ENCODE measurements around the gene NUDT16L1. TPM values are rescaled to one million over a fixed set of nuclear protein-coding genes. Genes with fewer than 3 reads are reported as not detected.
A peak's percentile ranks its signal among the peaks of the same experiment; 100 is the strongest.

The NUDT16L1 gene
- total and polyA plus RNA-seq, 2 of the 8 experiments (the other 6 are each of a cell fraction or from before 2014, with no cell fraction given): 34.8 to 77.3 TPM

- peak; percentile 42; the same call in 1 of the 2 replicates for TF ChIP-seq E2F6 (IDR thresholded peaks at IDR 0.05)
Observed at GRCh38 chr16:4744555-4745273, 51.4 kb downstream of the NUDT16L1 start (continued).

Data from H1 (cell line).